VCaP (cell line): ENCODE measurements around the gene SMIM13.

Experiments used
- H3K27ac ChIP-seq: fragments of 450-650 bp; 2 replicates; pipeline ENCODE4 v1.5.1; 2017
- CTCF ChIP-seq: fragments of 450-650 bp; conservative IDR thresholded peaks from 2 replicates; pipeline ENCODE4 v1.5.1; 2017; ENCODE audit warnings: mild to moderate bottlenecking, moderate library complexity

The SMIM13 gene

GRCh38 chr6:11144393-11144851 is 50.8 kb downstream of the SMIM13 start:
- peak overlapping the region; percentile 1; the same call in 1 of the 2 replicates for H3K27ac ChIP-seq
- TF ChIP-seq CTCF: peak; percentile 100

- TF ChIP-seq CTCF: no peak
Observed at GRCh38 chr6:11146117-11146826, 52.6 kb downstream of the SMIM13 start.

GRCh38 chr6:11149551-11149950 is 55.9 kb downstream of the SMIM13 start:
- no peak overlapping the region for H3K27ac ChIP-seq
- TF ChIP-seq CTCF: no peak

More at GRCh38 chr6:11146117-11146826, 52.6 kb downstream of the SMIM13 start:
- no peak overlapping the region for H3K27ac ChIP-seq

GRCh38 chr6:11151488-11151887 is 57.9 kb downstream of the SMIM13 start:
- H3K27ac ChIP-seq: no peak overlapping the region
- TF ChIP-seq CTCF: no peak

- no peak overlapping the region for H3K27ac ChIP-seq
- no peak for TF ChIP-seq CTCF
Observed at GRCh38 chr6:11152581-11152980, 58.9 kb downstream of the SMIM13 start.

- no peak for TF ChIP-seq CTCF
Observed at GRCh38 chr6:11153447-11153846, 59.8 kb downstream of the SMIM13 start.

GRCh38 chr6:11155589-11155988 is 62.0 kb downstream of the SMIM13 start:
- TF ChIP-seq CTCF: no peak
- no peak overlapping the region for H3K27ac ChIP-seq

More at GRCh38 chr6:11153447-11153846, 59.8 kb downstream of the SMIM13 start:
- H3K27ac ChIP-seq: no peak overlapping the region
